Kidney capillary endothelial cell (primary cell): ENCODE results near the gene GYG2.
"Not testable (repeated sequence)": the region's sequence is repeated elsewhere in the genome, so short reads cannot be mapped to it uniquely, and the experiment has no call there.

ENCODE experiments used
- DNase-seq: peaks from one replicate; pipeline ENCODE4 v3.0.0-alpha.2; 2018; ENCODE audit warnings: low spot score

The GYG2 gene

GRCh38 chrX:2903366-2903765 is 74.6 kb downstream of the GYG2 start:
- DNase-seq = no peak

GRCh38 chrX:2907295-2907694 is 78.6 kb downstream of the GYG2 start:
- no peak for DNase-seq

DNA sequence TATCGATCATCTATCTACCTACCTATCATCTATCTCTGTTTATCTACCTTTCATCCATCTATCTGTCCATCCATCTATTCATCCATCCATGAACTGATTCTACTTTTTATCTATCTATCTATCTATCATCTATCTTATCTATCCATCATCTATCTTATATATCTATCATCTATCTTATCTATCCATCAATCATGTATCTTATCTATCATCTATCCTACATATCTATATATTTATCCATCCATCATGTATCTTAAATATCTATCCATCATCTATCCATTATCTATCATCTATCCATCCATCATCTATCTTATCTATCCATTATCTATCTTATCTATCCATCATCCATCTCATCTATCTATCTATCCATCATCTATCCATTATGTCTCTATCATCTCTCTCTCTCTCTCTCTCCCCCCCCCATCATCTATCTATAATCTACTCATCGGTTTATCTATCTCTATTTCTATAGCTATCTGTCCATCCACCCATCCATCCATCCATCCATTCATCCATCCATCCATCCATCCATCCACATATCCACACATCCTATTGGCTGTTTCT is 79.5 kb downstream of the GYG2 start:
- DNase-seq = no peak

DNA sequence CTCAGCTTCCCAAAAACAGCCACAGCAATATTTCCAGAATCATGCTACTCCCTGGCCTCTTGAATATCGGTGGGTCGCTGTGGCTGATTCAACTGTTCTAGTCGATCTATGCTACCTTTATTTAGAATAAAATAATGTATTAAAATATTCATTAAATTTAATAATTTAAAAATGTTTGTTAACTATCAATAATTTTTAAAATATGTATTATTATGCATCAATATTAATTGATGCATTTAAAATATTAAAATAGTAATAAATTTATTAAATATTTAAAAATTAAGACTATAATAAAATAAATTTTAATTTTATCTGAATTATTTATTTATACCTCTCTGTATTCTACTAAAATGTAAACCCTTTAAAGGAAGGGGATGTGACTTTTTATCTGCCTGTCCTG is 81.4 kb downstream of the GYG2 start:
- DNase-seq = no peak

DNA sequence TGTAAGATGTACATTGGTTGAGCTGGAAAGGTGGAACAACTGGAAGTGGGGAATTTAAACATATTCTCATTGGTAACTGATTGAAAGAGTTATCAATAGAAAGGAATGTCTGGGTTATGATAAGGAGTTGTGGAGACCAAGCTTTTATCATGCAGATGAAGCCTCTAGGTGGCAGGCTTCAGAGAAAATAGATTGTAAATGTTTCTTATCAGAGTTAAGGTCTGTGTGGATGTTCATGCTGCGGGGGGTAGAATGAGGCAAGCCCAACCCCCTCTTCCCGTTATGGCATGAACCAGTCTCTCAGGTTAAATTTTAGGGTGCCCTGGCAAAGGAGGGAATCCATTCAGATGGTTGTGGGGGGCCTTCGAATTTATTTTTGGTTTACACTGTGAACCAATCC is 84.4 kb downstream of the GYG2 start:
- DNase-seq = no peak

GRCh38 chrX:2917767-2918166 is 89.0 kb downstream of the GYG2 start:
- no peak for DNase-seq

DNA sequence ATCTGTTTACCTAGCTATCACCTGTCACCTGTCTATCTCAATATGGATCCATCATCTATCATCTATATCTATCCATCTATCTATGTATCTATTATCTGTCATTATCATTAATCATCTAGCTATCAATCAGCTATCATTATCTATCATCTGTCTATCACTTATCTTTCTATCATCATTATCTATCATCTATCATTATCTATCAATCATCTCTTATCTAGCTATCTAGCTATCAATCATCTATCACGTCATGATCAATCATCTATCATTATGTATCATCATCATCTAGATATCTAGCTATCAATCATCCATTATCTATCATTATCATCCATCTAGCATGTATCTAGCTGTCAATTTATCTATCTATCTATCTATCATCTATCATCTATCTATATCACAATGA is 92.5 kb downstream of the GYG2 start:
- no peak for DNase-seq

- DNase-seq = no peak
Measured at GRCh38 chrX:2921750-2922149, 93.0 kb downstream of the GYG2 start.

DNA sequence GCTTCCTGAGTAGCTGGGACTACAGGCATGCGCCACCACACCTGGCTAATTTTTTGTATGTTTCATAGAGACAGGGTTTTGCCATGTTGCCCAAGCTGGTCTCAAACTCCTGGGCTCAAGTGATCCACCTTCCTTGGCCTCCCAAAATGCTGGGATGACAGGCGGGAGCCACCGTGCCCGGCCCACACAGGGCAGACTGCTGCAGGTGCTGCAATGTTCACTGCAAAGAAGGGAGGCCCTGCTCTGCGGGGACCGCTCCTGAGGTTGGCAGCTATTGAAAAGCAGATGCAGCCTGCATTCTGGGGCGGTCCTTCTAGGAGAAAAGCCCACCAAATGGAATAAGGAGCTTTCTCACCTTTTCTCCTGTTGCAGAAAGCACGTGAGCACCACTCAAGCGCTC is 95.4 kb downstream of the GYG2 start:
- DNase-seq = no peak

DNA sequence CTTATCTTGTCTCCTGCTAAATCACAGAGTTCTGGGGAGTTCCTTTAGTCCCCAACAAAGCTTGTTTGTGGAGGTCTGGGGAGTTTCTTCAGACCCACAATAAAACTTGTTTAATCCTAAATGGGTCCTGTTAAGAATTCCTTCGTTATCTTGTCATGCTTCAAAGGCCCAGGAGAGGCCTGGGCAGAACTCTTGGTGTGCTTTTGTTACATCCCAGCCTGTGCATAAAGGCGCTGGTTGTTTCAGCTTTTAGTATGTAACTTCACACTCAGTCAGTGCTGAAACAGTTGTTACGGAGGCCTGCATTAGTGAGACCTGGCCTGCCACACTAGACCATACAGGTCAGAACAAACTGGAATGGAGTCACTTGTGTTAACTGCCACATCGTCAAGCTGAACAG is 97.5 kb downstream of the GYG2 start:
- DNase-seq = not testable (repeated sequence)

DNA sequence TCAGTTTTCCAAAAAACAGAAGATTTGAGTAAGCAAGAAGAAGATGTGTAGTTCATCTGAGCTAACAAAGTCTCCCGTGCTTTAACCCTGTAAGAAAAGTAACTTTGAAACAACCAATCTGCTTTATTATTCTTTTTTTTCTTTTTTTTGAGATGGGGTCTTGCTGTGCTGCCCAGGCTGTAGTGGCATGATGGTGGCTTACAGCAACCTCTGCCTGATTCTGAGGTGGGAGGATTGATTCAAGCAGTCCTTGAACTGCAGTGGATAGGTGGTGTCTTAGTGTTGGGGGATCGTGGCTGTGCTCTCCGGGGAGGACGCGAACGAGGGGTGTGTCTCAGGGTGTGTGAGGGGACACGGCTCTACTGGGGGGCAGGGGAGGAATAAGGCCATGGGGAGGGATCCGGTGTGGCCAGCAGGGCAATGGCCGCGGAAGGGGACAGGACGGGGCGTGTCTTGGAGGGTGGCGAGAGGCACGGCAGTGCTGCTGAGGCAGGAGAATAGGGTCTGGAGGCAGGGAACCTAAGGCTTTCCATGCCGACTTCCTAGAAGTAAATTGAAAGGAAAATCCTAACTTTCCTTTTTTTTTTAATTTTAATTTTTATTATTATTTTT is 98.0 kb downstream of the GYG2 start:
- no peak for DNase-seq

DNA sequence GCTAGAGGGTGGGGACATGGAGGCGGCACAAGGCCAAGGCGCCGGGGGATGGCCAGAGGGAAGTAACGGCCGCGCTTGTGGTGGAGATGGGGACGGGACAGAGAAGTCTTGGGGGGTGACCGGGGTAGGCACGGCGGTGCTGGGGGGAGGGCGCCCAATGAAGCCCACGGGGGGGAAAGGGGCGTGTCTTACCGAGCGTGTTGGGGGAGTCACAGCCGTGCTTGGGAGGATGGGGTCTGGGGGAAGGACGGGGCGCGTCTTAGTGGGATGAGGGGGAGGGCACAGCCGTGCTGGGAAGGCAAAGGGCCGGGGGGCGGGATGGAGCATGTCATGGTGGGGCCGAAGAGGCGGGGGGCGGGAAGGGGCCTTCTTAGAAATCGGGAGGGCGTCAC is 99.5 kb downstream of the GYG2 start:
- DNase-seq = peak; percentile 14

DNA sequence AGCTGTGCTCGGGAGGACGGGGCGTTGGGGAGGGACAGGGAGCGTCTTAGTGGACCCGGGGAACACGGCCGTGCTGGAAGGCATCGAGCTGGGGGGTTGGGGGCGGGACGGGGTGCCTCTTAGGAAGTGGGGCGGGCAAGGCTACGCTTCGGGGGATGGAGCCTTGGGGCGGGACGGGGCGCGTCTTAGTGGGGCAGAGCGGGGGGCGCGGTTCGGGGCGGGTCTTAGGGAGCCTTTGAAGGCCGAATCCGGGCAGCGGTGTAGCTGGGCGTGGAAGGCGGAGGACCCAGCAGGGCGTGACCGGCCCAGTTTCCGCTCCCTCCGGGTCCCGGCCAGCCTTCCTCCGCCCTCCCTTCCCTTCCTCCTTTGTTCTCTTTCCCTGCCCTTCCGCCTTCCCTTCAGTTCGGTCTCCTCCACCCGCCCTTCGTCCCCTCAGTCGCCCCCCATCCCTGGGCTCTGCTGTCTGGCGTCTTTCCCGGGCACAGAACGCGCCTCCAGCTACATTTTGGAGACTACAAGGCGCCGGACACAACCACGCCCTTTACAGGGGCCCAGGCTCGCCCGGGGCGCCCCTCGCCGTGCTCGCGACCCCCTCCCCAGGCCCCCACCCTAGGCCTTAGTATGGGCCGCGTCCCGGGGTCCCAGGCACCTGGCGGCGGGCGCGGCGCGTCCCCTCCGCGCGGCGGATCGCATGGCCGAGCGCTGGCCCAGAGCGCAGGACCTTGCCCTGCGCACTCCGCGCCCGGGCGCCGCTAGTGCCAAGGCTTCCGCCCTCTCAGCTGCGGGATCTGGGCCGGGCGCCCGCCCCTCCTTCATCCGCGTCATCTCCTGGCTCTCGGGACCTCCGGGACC is 100.1 kb downstream of the GYG2 start, which contains the start of gene ARSD:
Gene ARSD (minus strand): TSS at position 757 of the 852 bp plus-strand sequence. CDS start 64 bp downstream, at position 693.
- peak; percentile 64 for DNase-seq

DNA sequence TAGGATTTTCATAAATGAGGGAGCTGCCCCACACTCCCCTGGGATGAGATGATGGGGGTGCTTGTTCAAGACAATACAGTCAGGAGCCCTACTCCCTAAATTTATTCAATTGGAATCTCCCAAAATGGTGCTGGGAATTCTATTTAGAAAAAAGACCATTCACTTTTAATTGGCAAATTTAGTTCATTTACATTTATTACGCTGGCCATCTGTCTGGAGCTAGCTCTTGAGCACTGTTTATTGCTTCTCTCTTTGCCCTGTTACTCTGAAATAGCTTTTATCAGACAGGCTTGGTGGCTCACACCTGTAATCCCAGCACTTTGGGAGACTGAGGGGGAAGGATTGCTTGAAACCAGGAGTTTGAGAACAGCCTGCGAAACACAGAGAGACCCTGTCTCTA is 102.4 kb downstream of the GYG2 start:
- no peak for DNase-seq

- no peak for DNase-seq
Measured at GRCh38 chrX:2931612-2932011, 102.9 kb downstream of the GYG2 start.
